Measurements from ENCODE around the gene DGKG. TPM values are rescaled to one million over a fixed set of nuclear protein-coding genes. Genes with fewer than 3 reads are reported as not detected.
A peak's percentile ranks its signal among the peaks of the same experiment; 100 is the strongest.

DGKG gene
- total RNA-seq, 1 experiment from 2014 or later: 0.36 TPM

DNA sequence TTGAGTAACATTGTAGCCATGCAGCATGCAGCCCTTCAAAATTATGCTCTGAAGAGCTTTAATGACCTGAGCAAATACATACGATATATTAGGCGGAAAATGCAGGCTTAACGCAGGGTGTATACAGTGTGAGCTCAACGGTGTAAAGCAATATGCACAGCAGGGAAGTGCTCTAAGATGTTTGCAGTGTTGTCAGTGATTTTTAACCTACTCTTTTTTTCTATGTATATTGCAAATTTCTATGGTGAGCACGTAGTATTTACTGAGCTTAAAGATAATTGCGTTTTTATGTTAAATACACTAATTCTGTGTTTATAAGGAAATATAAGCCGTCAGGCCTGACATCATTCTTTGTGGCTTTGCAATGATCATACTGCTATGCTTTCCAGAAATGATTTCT, 42.1 kb downstream of the DGKG start:
- DNase-seq (ENCODE audit: low spot score): no peak

- DNase-seq (ENCODE audit: low spot score): no peak
Measured at GRCh38 chr3:186318135-186318534, 43.9 kb downstream of the DGKG start.

DNA sequence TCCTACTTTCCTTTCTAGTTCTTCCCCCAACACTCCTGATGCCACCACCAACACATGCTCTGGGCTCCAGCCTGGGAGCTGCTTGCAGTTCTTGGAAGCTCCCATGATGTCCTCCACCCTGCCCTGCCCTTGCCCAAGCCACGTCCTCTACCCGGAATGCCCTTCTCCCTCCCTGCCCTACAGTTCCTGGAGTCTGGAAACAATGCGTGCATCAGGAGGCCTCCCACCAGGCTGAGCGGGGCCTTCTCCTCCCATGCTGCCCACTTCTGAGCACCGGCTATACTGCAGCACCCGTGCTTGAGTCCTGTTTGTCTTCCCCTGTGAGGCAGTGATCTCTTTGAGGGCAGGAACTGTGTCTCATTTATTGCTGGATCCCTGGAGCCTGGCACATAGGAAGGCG, 44.6 kb downstream of the DGKG start:
- no peak for DNase-seq (ENCODE audit: low spot score)

- no peak for DNase-seq (ENCODE audit: low spot score)
Measured at GRCh38 chr3:186316666-186317260, 45.3 kb downstream of the DGKG start.

DNA sequence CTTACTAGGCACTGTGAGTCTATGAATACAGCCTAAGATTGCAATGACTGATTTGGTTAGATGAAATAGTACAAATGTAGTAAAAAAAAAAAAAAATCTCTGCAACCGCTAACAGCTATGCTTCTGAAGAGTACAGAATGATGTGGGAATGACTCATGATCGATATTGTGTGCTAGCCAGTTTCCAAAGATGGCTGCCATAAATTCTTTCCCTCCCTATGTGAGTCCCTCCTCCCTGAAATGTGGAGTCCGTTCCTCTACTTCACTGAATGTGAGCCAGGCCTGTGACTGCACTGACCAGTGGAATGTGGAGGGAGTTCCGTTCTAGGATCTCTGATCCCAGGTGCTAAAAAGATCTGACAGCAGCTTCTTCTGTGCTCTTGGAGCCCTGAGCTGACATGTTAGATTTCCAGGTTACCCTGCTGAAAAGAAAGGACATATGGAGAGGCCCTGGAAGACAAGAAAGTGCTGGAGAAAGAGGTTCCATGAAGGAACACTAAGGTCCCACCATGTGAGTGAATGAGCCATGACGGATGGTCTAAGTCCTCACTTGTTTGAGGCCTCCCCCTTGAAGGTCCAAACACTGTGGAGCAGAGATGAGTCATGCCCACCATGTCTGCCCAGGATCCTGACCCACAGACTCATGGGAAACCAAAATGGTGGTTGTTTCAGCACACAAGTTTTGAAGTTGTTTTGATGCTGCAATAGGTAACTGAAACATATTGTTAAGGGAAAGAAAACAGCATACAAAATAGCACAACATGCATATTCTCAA, 46.3 kb downstream of the DGKG start:
- no peak for DNase-seq (ENCODE audit: low spot score)

DNA sequence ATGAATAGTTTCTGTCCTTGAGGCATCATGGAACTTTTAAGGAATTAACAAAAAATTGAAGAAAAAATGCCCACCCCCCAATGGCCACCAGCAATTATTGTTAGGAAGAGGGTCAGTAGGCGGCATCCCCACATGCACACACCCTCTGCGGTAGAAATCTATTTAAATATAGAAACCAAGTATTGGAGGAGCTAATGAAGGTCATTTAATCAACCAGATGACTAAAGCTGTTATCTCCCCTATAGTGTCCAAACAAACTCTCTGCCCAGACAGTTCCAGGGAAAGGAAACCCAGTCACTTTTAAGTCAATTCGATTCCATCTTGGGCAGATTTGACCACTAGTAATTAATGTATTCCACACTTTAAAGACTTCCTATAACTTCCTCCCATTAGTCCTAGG, 47.1 kb downstream of the DGKG start:
- no peak for DNase-seq (ENCODE audit: low spot score)

DNA sequence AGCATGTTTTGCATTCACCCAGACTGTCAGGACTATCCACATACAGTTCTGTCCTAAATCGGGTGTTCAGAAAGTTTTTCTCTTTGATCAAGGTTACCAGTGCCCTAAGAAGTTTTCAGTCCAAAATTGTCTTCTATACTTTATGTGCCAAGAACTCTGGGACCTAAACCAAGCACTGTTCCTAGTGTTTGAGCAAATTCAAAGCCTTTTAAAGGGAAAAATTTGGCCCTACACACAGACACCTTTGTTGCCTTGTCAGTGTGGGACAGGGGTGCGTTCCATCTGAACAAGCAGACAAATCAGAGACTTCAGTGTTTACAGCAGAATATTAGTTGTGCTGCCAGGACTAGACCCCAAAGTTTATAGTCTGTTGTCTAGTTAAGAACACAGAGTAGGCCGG, 50.6 kb downstream of the DGKG start:
- no peak for DNase-seq (ENCODE audit: low spot score)

- DNase-seq (ENCODE audit: low spot score): no peak
Measured at GRCh38 chr3:186308549-186308948, 53.5 kb downstream of the DGKG start.

GRCh38 chr3:186307594-186308221, 54.3 kb downstream of the DGKG start:
- peak; percentile 48 for DNase-seq (ENCODE audit: low spot score)

GRCh38 chr3:186305286-186305685, 56.7 kb downstream of the DGKG start:
- DNase-seq (ENCODE audit: low spot score): no peak

DNA sequence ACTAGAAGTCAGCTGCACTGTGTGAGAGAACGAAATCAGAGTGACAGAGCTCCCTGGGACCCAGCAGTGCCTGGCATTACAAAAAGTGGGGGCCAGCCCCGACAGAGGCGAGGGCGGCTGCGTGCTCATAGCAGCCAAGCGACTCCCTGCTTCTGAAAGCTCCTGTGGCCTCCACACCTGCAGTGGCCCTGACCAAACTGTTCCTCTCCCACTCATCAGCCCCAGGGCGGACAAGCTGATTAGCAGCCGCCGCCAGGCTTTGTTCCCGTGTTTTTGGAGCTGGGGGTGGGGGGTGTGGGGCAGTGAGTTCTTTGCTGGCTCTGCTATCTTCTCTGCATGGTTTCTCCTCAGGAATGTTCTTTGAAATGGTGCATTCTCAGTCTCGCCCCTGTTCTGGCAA, 58.1 kb downstream of the DGKG start:
- no peak for DNase-seq (ENCODE audit: low spot score)

GRCh38 chr3:186299327-186299726, 62.7 kb downstream of the DGKG start:
- DNase-seq (ENCODE audit: low spot score): no peak

- DNase-seq (ENCODE audit: low spot score): no peak
Measured at GRCh38 chr3:186298876-186299275, 63.2 kb downstream of the DGKG start.

DNA sequence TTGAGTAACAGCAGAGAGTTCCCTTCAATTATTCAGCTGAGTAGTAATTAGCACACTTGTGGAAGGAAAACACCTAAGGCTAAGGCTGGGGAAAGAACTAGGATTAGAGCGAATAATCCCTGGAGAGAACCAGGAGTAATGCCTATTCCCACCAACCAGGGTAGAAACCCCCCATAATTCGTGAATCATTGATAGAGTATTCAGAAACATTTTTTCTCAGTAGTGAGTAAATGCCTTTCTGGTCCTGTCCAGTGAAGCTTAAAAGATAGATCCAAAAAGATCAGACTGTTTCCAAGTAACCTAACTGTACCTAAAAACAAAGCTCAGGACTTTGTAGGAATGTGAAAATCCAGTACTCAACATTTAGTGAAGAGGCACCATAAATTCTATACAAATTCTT, 71.2 kb downstream of the DGKG start:
- DNase-seq (ENCODE audit: low spot score): no peak

DNA sequence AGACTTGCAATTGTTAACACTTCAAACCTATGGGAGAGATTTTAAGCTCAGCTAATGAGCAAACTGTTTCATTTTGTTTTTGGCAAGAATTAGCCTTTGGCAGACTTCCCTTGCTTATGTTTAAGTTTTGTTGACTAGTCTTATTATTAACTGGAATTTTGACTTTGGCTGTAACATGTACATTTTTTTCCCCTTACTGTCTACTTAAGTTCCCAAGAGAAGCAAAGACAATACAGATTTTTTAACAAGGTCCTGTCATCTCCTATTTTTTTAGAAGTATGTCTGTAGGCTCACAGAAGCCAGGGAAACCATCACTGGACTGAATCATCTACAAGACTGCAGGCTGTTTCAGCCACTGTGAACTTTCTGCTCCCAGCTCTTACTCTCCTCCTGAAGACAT, 74.3 kb downstream of the DGKG start:
- no peak for DNase-seq (ENCODE audit: low spot score)

DNA sequence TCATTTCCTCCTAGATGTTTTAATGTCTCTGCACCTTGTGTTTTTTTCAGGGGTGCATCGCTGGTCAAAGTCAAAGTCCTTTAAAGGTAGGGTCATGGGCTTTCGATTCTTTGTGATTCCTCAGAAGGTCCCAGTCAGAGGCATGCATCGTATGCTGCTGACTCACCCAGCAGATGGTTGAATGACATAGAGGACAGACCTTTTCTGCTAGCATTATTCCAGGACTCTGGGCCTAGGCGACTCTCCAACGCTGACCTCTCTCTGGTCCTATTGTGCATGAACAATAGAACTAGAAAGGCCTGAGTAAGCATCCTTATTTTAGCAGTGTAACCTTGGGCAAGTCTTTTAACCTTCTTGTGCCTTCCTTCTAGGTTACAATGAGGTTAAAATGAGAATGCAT, 75.9 kb downstream of the DGKG start:
- no peak for DNase-seq (ENCODE audit: low spot score)

- no peak for DNase-seq (ENCODE audit: low spot score)
Measured at GRCh38 chr3:186284661-186285060, 77.4 kb downstream of the DGKG start.

DNA sequence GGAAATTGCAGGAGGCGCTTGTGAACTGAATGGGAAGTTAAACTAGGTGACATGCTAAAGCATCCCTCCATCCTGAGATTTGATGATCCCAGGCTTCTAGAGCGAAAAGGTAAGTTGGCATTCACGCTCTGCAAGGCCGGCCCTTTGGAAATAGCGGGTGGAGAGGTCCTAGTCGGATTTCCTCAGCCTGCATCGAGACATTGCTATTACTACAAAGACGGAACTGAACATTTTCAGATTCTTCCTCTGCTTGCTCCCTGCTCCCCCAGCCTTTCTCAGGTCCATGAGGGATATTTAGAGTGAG, 77.7 kb downstream of the DGKG start:
- no peak for DNase-seq (ENCODE audit: low spot score)

- no peak for DNase-seq (ENCODE audit: low spot score)
Measured at GRCh38 chr3:186283651-186284348, 78.2 kb downstream of the DGKG start.

- DNase-seq (ENCODE audit: low spot score): no peak
Measured at GRCh38 chr3:186283096-186283495, 78.9 kb downstream of the DGKG start.

GRCh38 chr3:186281176-186281575, 80.9 kb downstream of the DGKG start:
- DNase-seq (ENCODE audit: low spot score): no peak

- DNase-seq (ENCODE audit: low spot score): no peak
Measured at GRCh38 chr3:186280737-186281136, 81.3 kb downstream of the DGKG start.

Measured in HT-29 (cell line).